ENCODE results near the gene GPX6.
"Not testable (repeated sequence)": the region's sequence is repeated elsewhere in the genome, so short reads cannot be mapped to it uniquely, and the experiment has no call there.

The GPX6 gene

DNA sequence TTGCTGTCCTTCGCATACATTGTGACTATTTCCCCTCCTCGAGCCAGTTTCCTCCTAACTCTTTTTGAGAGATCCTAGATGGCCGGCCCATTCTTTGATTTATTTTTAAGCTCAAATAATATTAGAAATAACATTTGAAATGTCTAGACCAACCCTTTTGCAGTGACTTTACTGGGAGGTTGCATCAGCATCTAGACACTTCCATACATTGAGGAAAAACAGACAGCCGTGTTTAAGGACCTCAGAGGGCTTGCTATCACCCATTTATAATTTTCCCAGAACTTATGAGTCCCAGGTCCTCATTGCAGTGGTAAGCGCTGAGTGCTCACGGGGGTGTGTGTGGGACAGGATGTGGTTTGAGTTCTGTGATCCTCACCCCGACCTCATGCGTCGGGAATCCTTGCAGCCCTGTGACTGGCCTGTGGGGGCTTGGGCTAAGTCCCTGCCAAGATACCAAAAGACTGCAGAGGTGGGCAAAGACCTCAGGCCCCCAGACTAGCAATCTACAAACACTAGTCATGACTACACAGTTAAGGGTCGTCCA, 10.0 kb upstream of the GPX6 start, which contains the start of gene GPX5:
Gene GPX5, plus strand, starts transcription at position 386 of the 544 bp plus-strand sequence. Its CDS starts 133 bp downstream, at position 519.
- DNase-seq (ENCODE audit: low read depth in 2 of 2) = no peak

DNA sequence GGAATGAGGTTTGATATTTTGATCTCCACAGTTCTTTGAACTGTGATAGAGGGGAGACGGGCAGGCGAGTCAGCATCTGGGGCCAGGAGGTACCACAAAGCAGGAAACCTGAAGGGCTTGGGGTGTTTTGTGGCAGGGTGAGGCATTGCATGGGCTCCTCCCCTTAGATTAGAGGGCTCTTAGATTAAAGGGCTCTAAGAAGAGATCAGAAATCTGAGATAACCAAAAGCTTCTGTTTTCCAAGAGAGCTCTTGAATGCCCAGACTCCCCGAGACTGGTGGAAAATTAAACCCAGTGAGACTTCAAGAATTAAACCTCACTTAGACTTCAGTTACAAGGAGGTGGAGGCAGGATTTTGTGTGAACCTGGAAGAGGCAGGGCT, 7.6 kb upstream of the GPX6 start:
- DNase-seq (ENCODE audit: low read depth in 2 of 2) = peak in 1 of 2 donors; percentile 17

- DNase-seq (ENCODE audit: low read depth in 2 of 2) = no peak
These were observed 7.1 kb upstream of the GPX6 start for GRCh38 chr6:28522594-28523240.

DNA sequence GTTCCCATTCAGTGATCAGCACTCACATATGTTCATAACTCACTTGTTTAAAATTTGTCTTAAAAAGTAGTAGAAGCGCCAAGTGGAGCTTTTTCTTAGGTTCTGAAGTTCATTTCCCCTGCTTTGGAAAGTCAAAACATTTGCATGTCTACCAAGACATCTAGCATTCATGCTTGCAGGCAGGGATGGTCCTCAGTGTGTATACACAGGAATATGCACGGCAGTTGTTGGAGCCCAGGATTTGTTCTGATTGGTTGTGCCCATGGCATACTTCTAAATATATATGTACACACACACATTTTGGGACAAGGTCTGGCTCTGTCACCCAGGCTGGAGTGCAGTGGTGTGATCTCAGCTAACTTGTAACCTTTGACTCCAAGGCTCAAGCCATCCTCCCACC, 2.4 kb upstream of the GPX6 start:
- no peak for DNase-seq (ENCODE audit: low read depth in 2 of 2)

DNA sequence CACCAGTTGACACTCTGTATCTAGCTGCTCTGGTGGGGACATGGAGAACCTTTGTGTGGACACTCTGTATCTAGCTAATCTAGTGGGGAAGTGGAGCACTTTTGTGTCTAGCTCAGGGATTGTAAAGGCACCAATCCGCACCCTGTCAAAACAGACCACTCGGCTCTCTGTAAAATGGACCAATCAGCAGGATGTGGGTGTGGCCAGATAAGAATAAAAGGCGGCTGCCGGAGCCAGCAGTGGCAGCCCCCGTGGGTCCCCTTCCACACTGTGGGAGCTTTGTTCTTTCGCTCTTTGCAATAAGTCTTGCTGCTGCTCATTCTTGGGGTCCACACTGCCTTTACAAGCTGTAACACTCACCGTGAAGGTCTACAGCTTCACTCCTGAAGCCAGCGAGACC, 3.2 kb downstream of the GPX6 start:
- DNase-seq (ENCODE audit: low read depth in 2 of 2) = not testable (repeated sequence)

DNA sequence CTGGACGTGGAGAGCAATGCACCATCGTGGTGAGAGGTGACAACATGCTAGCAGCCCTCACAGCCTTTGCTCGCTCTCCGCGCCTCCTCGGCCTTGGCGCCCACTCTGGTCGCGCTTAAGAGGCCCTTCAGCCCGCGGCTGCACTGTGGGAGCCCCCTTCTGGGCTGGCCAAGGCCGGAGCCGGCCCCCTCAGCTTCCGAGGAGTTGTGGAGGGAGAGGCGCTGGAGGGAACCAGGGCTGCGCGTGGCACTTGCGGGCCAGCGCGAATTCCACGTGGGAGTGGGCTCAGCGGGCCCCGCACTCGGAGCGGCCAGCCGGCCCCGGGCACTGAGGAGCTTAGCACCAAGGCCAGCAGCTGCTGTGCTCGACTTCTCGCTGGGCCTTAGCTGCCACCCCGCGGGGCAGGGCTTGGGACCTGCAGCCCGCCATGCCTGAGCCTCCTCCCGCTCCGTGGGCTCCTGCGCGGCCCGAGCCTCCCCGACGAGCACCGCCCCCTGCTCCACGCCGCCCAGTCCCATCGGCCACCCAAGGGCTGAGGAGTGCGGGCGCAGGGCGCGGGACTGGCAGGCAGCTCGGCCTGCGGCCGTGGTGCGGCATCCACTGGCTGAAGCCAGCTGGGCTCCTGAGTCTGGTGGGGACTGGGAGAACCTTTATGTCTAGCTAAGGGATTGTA, 3.8 kb downstream of the GPX6 start:
- no peak for DNase-seq (ENCODE audit: low read depth in 2 of 2)

DNA sequence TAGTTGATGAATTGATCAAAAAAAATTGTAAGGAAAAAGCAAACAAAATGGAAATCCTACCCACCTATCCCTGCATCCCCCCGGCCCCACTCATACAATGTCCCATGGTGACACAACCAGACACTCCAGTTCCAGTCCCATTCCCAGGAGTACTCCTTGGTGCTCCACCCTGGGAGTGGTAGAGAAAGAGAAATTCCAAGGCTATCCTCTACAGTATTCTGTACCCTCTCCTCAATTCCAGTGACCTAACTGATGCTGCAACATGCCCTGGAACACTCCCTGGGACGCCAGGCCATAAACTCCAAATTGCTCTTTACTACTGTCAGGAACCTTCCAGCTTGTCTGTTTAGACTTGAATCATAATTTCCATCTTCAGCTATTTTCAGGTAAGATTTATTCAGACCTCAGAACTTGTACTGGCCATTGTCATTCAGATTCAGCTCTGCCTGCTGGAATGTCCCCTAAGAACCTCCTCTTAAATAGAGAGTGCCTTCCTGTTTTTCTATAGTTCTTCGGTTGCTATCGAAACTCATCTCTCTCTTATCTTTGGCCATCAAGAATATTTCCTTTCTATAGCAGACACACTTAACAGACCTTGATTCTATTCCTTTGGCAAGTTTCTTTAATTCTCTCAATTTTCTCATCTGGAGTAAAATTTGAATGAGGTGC, 8.7 kb downstream of the GPX6 start:
- DNase-seq (ENCODE audit: low read depth in 2 of 2) = no peak

DNA sequence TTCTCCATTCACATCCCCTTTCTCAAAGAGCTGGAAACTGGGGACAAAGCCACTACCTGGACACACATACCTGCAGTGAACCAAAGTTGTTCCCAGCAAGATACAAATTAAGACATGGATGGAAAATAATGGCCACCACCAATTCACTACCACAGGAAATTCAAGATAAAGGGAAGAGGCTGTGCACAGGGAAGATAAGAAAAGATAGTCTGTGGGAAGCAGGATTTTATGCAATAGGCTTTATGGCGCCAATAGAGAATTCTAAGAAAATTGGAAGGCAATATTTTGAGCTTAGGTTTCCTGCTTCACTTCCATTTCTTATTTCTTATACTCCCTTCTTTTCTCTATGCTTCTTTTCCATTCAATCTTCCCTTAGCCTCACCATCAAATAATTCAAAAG, 9.9 kb downstream of the GPX6 start:
- DNase-seq (ENCODE audit: low read depth in 2 of 2) = no peak

DNA sequence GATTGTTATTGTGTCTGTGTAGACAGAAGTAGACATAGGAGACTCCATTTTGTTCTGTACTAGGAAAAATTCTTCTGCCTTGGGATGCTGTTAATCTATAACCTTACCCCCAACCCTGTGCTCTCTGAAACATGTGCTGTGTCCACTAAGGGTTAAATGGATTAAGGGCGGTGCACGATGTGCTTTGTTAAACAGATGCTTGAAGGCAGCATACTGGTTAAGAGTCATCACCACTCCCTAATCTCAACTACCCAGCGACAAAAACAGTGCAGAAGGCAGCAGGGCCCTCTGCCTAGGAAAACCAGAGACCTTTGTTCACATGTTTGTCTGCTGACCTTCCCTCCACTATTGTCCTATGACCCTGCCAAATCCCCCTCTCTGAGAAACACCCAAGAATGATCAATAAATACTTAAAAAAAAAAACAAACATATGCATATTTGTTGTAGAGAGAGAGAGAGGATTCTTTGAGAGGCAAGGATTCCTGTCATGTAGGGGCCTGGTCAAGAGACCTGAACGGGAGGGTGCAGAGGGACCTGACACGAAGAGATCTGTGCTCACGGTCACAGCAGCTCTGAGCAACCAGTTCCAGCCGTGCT, 12.8 kb downstream of the GPX6 start:
- DNase-seq (ENCODE audit: low read depth in 2 of 2) = not testable (repeated sequence)

DNA sequence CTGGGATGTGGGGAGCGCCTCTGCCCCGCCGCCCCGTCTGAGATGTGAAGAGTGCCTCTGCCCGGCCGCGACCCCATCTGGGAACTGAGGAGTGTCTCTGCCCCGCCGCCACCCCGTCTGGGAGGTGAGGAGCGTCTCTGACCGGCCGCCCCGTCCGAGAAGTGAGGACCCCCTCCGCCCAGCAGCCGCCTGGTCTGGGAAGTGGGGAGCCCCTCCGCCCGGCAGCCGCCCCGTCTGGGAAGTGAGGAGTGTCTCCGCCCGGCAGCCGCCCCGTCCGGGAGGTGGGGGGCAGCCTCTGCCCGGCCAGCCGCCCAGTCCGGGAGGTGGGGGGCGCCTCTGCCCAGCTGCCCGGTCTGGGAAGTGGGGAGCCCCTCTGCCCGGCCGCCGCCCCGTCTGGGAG, 13.5 kb downstream of the GPX6 start:
- not testable (repeated sequence) for DNase-seq (ENCODE audit: low read depth in 2 of 2)

DNA sequence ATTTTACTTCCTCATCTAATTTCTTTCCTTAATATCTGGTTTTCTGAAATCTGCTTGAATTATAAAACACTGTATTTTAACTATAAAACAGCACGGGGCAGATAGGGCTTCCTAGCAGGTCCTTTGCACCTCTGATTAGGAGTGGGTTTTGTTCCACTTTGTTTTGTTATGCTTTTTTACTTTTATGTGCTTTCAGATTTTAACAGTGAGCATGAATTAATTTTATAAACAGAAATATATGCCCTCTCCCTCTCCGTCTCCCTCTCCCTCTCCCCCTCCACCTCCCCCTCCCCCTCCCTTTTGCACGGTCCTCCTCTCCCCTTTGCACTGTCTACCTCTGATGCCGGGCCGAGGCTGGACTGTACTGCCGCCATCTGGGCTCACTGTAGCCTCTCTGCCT, 14.3 kb downstream of the GPX6 start:
- no peak for DNase-seq (ENCODE audit: low read depth in 2 of 2)

- no peak for DNase-seq (ENCODE audit: low read depth in 2 of 2)
These were observed 17.7 kb downstream of the GPX6 start for GRCh38 chr6:28497893-28498292.

DNA sequence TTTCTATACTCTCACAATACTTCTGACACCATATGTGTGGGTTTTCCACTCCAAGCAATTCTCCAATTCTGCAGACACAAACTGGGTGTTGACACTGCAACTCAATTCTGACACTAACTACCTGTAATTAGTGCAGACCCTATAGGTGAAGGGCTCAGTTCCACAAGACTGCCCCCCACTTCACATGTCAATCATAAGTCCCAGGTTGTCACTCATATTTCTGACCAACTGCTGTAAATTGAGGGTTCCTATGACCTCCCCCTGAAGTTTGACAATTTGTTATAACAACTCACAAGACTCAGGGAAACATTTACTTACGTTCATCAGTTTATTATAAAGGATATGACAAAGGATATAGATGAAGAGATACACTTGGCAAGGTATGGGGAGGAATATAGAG, 18.3 kb downstream of the GPX6 start:
- no peak for DNase-seq (ENCODE audit: low read depth in 2 of 2)

DNA sequence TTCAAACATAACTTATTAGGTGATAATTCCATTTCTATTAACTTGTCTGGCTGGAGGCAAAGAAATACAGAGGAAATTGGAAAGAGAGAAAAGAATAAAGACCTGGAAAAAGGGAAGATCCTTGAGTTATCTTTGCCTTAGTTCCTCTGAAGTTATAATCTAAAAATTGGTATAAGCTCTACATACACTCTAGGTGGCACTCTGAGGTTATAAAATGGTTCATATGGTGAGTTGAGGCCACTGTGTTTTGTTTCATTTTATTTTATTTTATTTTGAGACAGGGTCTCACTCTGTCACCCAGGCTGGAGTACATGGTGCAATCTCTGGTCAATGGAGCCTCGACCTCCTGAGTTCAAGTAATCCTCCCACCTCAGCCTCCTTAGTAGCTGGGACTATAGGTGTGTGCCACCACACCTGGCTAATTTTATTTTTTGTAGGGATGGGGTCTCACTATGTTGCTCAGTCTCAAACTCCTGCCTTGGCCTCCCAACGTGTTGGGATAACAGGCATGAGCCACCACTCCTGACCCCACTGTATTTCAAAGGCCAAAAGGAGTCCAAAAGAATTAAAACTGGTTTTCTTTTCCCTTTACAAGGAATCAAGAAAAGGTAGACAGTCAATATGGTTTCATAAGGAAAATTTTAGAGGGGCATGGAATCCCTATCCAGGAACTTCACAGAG, 19.4 kb downstream of the GPX6 start:
- no peak for DNase-seq (ENCODE audit: low read depth in 2 of 2)

GRCh38 chr6:28491984-28492317, 23.6 kb downstream of the GPX6 start:
- DNase-seq (ENCODE audit: low read depth in 2 of 2) = no peak

- no peak for DNase-seq (ENCODE audit: low read depth in 2 of 2)
These were observed 25.2 kb downstream of the GPX6 start for GRCh38 chr6:28490205-28490890.

DNA sequence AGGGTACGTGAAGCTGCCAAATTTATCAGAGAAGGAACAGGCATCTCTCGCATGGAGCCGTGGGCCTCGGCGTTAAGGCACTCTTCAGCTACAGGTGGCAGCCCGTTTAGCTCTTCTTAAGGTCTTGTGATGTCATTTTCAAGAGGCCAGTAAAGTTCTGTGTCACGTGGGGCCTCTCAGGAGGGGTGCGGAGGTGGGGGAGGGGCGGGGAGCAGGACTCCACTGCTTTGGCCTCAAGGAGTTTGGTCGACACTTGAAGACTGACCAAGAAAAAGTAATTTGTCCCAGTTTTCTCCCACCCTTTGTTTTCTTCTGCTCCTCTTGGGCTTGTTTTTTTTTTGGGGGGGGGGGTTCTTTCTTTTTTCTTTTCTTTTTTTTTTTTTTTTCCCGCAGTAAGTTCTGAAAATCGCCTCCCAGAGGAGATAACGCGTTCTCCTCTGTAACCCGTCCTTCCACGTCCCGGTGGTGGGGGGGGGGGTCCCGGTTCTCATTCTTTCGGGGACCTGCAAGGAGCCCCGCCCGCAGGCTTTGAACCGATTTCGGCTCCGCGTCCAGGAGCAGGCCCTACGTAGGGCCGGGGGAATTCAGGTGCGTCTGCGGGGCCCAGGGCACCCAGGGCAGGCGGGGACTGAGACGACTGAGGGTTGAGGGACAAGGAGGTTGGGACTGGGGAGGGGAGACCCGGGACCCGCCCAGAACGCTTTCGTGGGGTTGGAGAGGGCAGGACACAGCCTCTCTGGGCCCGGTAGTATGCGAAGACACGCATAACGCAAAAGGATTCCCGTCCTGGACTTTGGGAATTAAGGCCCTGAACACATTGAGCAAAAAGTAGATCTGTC, 26.0 kb downstream of the GPX6 start:
- DNase-seq (ENCODE audit: low read depth in 2 of 2) = peak in 1 of 2 donors; percentile 7

- no peak for DNase-seq (ENCODE audit: low read depth in 2 of 2)
These were observed 26.7 kb downstream of the GPX6 start for GRCh38 chr6:28488916-28489365.

GRCh38 chr6:28486988-28487742, 28.4 kb downstream of the GPX6 start:
- no peak for DNase-seq (ENCODE audit: low read depth in 2 of 2)

- no peak for DNase-seq (ENCODE audit: low read depth in 2 of 2)
These were observed 29.1 kb downstream of the GPX6 start for GRCh38 chr6:28486533-28486932.

Data from stimulated activated CD8-positive, alpha-beta memory T cell treated with anti-CD3 and anti-CD28 coated beads, Interleukin-7, amount 100 ng/mL, for 4 hours (primary cell).